ENCODE results near the gene ENPP7.
"Not testable (repeated sequence)": the region's sequence is repeated elsewhere in the genome, so short reads cannot be mapped to it uniquely, and the experiment has no call there.

The ENPP7 gene

GRCh38 chr17:79747508-79748294 lies 17.0 kb downstream of the ENPP7 start:
- H3K27ac ChIP-seq, result no peak overlapping the region
- peaks cover 39 to 58% (median 44%) of the 10 kb centered on the region in 11 experiments for H3K27me3 ChIP-seq
- TF ChIP-seq Cebpa-rat (IDR thresholded peaks at IDR 0.05), result no peak
- H3K9me3 ChIP-seq (replicated peaks in 1 of 11), result no peaks in the 10 kb centered on the region
- peaks cover 0 to 13% (median 0%) of the 10 kb centered on the region in 11 experiments; a peak in 5 of 22 replicates for H4K20me1 ChIP-seq
- no peak overlapping the region for H3K4me3 ChIP-seq
- H3K36me3 ChIP-seq, result no peaks in the 10 kb centered on the region
- no peak overlapping the region for H3K9ac ChIP-seq
- H3K4me1 ChIP-seq, result peaks cover 0 to 40% (median 28%) of the 10 kb centered on the region in 10 experiments; a peak in 16 of 20 replicates
- peak overlapping the region in 7 of 11 experiments; percentile 16 to 47 (median 30); a peak in 9 of 22 replicates for H3K4me2 ChIP-seq

- peak overlapping the region in 1 of 11 experiments; percentile 47; a peak in 2 of 22 replicates for H3K4me2 ChIP-seq
- no peaks in the 10 kb centered on the region for H3K9me3 ChIP-seq (replicated peaks in 1 of 11)
- no peak overlapping the region for H3K4me3 ChIP-seq
- TF ChIP-seq Cebpa-rat (IDR thresholded peaks at IDR 0.05), result no peak
- H4K20me1 ChIP-seq, result peaks cover 0 to 13% (median 0%) of the 10 kb centered on the region in 11 experiments; a peak in 5 of 22 replicates
- H3K4me1 ChIP-seq, result peaks cover 0 to 37% (median 27%) of the 10 kb centered on the region in 10 experiments; a peak in 15 of 20 replicates
- no peak overlapping the region for H3K9ac ChIP-seq
- peaks cover 39 to 58% (median 44%) of the 10 kb centered on the region in 11 experiments for H3K27me3 ChIP-seq
- H3K27ac ChIP-seq, result no peak overlapping the region
- no peaks in the 10 kb centered on the region for H3K36me3 ChIP-seq
Observed at GRCh38 chr17:79748295-79749099, 17.8 kb downstream of the ENPP7 start.

GRCh38 chr17:79749156-79749815 lies 18.5 kb downstream of the ENPP7 start:
- Histone ChIP-seq H3K27me3 (peaks cover 39 to 58% (median 44%) of the 10 kb centered on the region in 11 experiments), H3K36me3 (no peaks in the 10 kb centered on the region), H3K4me2 (no peak overlapping the region), H4K20me1 (peaks cover 0 to 13% (median 0%) of the 10 kb centered on the region in 11 experiments; a peak in 5 of 22 replicates), H3K9ac (no peak overlapping the region), H3K4me3 (no peak overlapping the region), H3K27ac (no peak overlapping the region), H3K9me3 (replicated peaks in 1 of 11) (no peaks in the 10 kb centered on the region), H3K4me1 (peaks cover 0 to 37% (median 27%) of the 10 kb centered on the region in 10 experiments; a peak in 15 of 20 replicates)
- no peak for TF ChIP-seq Cebpa-rat (IDR thresholded peaks at IDR 0.05)

DNA sequence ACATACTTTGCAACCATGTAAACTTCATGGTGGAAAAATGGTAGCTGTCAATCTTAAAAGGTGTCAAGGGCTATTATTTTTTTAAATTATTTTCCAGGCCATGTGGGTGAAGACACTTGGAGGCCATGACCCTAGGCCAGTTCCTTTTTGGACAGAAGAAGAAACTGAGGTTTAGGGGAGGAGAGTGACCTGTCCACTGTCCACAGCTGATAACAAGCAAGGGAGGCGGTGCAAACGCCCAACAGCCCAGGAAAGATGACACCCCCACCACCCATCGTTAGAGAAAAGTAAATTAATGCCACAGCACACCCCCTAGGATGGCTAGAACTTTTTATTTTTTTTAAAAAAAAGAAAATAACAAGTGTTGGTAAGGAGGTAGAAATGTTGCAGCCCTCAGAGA lies 19.2 kb downstream of the ENPP7 start:
- H3K27ac ChIP-seq, result no peak overlapping the region
- no peaks in the 10 kb centered on the region for H3K36me3 ChIP-seq
- H4K20me1 ChIP-seq, result peaks cover 0 to 13% (median 0%) of the 10 kb centered on the region in 11 experiments; a peak in 5 of 22 replicates
- H3K9ac ChIP-seq, result no peak overlapping the region
- TF ChIP-seq Cebpa-rat (IDR thresholded peaks at IDR 0.05), result no peak
- no peak overlapping the region for H3K4me3 ChIP-seq
- no peak overlapping the region for H3K4me2 ChIP-seq
- H3K4me1 ChIP-seq, result peaks cover 0 to 37% (median 27%) of the 10 kb centered on the region in 10 experiments; a peak in 15 of 20 replicates
- no peaks in the 10 kb centered on the region for H3K9me3 ChIP-seq (replicated peaks in 1 of 11)
- H3K27me3 ChIP-seq, result peaks cover 39 to 58% (median 44%) of the 10 kb centered on the region in 11 experiments

- peaks cover 0 to 29% (median 21%) of the 10 kb centered on the region in 10 experiments; a peak in 15 of 20 replicates for H3K4me1 ChIP-seq
- TF ChIP-seq Cebpa-rat (IDR thresholded peaks at IDR 0.05), result no peak
Observed at GRCh38 chr17:79750650-79751545, 20.2 kb downstream of the ENPP7 start.

DNA sequence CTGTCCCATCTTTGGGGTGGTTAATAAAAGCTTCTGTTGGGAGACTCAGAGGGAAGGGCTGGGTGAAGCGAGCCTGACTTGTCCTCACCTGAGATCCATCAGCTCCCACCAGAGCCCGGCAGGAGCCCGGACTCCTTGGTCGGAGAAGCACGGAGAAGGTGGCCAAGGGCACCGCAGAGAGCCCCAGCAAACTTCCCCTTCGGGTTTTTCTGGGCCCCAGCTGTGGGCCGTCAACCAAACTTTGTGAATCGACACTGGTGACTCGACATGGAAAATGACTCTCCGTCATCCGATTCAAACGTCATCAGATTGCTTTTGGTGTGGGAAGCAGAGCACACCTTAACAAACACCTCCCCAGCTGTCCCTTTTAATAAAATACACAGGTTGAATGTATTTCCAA lies 21.4 kb downstream of the ENPP7 start:
- Histone ChIP-seq H3K27me3 (peaks cover 28 to 40% (median 33%) of the 10 kb centered on the region in 11 experiments), H3K36me3 (no peaks in the 10 kb centered on the region), H3K4me2 (peak overlapping the region in 8 of 11 experiments; percentile 12 to 39 (median 24); a peak in 8 of 22 replicates), H3K27ac (no peak overlapping the region), H3K4me3 (no peak overlapping the region), H3K9ac (no peak overlapping the region), H3K9me3 (replicated peaks in 1 of 11) (no peaks in the 10 kb centered on the region), H3K4me1 (peaks cover 0 to 18% (median 13%) of the 10 kb centered on the region in 10 experiments; a peak in 14 of 20 replicates), H4K20me1 (peaks cover 0 to 8% (median 0%) of the 10 kb centered on the region in 11 experiments; a peak in 5 of 22 replicates)
- no peak for TF ChIP-seq Cebpa-rat (IDR thresholded peaks at IDR 0.05)

More at GRCh38 chr17:79750650-79751545, 20.2 kb downstream of the ENPP7 start:
- Histone ChIP-seq H4K20me1 (peaks cover 0 to 13% (median 0%) of the 10 kb centered on the region in 11 experiments; a peak in 5 of 22 replicates), H3K27me3 (peaks cover 39 to 50% (median 44%) of the 10 kb centered on the region in 11 experiments), H3K27ac (no peak overlapping the region), H3K9ac (no peak overlapping the region), H3K4me2 (no peak overlapping the region), H3K4me3 (no peak overlapping the region), H3K36me3 (no peaks in the 10 kb centered on the region), H3K9me3 (replicated peaks in 1 of 11) (no peaks in the 10 kb centered on the region)

- no peak for TF ChIP-seq Cebpa-rat (IDR thresholded peaks at IDR 0.05)
- peaks cover 0 to 27% (median 22%) of the 10 kb centered on the region in 10 experiments; a peak in 19 of 20 replicates for H3K4me1 ChIP-seq
- H3K9me3 ChIP-seq (replicated peaks in 1 of 11), result no peaks in the 10 kb centered on the region
- H3K36me3 ChIP-seq, result no peaks in the 10 kb centered on the region
- no peak overlapping the region for H3K9ac ChIP-seq
- H4K20me1 ChIP-seq, result no peaks in the 10 kb centered on the region
- peaks cover 7 to 18% (median 11%) of the 10 kb centered on the region in 11 experiments for H3K27me3 ChIP-seq
- no peak overlapping the region for H3K27ac ChIP-seq
- no peak overlapping the region for H3K4me3 ChIP-seq
- H3K4me2 ChIP-seq, result no peak overlapping the region
Observed at GRCh38 chr17:79754370-79754769, 23.6 kb downstream of the ENPP7 start.

DNA sequence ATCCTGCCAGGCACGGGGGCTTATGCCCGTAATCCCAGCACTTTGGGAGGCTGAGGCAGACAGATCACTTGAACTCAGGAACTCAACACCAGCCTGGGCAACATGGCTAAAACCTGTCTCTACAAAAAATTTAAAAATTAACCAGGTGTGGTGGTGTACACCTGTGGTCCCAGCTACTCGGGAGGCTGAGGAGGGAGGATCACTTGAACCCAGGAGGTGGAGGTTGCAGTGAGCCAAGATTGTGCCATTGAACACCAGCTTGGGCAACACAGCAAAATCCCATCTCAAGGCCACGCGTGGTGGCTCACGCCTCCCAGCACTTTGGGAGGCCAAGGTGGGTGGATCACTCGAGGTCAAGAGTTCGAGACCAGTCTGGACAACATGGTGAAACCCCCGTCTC lies 24.2 kb downstream of the ENPP7 start:
- H3K36me3 ChIP-seq; H4K20me1 ChIP-seq; H3K4me3 ChIP-seq; H3K9ac ChIP-seq; H3K9me3 ChIP-seq (replicated peaks in 1 of 11); H3K27ac ChIP-seq; H3K4me2 ChIP-seq: not testable (repeated sequence)
- H3K27me3 ChIP-seq, result peaks cover 2 to 12% (median 5%) of the 10 kb centered on the region in 11 experiments; a peak in 20 of 22 replicates
- H3K4me1 ChIP-seq, result peaks cover 5 to 32% (median 28%) of the 10 kb centered on the region in 10 experiments; a peak in 19 of 20 replicates
